OCI-LY3 (cell line): ENCODE measurements around the gene ATF6.

ENCODE experiments used
- EZH2phosphoT487 ChIP-seq: fragments of 200-600 bp; shearing (Covaris generic); IDR thresholded peaks from 2 replicates; pipeline ENCODE4 v1.6.1; 2018; ENCODE audit warnings: antibody characterized with exemption, mixed run types, low read depth
- TF ChIP-seq, protein P1 (sequence below): fragments of 200-600, 300-600 bp; sonication (generic); IDR thresholded peaks from 2 replicates; pipeline ENCODE4 v1.5.1; 2014; ENCODE audit warnings: antibody characterized with exemption, low read length, low read depth

DNA sequence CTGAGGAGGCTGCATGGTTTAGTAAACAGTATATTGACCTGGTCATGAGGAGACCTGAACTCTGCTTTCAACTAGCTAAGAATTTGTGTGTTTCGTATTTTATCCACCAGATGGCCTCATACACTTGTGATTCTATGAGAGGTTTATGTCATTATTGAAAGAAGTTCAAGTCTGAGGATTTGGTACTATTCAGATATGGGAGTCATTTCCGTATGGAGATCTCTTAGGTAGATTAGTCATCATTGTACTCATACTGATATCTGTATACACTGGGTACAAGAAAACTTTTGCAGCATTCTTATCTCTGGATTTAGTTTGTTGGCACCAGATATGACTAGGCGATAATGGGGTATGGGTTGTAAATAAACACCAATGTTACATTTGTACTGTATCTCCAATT lies 26.6 kb downstream of the ATF6 start:
- TF ChIP-seq, protein P1, sequence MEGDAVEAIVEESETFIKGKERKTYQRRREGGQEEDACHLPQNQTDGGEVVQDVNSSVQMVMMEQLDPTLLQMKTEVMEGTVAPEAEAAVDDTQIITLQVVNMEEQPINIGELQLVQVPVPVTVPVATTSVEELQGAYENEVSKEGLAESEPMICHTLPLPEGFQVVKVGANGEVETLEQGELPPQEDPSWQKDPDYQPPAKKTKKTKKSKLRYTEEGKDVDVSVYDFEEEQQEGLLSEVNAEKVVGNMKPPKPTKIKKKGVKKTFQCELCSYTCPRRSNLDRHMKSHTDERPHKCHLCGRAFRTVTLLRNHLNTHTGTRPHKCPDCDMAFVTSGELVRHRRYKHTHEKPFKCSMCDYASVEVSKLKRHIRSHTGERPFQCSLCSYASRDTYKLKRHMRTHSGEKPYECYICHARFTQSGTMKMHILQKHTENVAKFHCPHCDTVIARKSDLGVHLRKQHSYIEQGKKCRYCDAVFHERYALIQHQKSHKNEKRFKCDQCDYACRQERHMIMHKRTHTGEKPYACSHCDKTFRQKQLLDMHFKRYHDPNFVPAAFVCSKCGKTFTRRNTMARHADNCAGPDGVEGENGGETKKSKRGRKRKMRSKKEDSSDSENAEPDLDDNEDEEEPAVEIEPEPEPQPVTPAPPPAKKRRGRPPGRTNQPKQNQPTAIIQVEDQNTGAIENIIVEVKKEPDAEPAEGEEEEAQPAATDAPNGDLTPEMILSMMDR: peak; percentile 83
- TF ChIP-seq EZH2phosphoT487: no peak
